DMS114 treated with DMSO at 0.1 percent for 48 hours (cell line): Measurements from ENCODE around the gene PATZ1.
"Not testable (repeated sequence)": the region's sequence is repeated elsewhere in the genome, so short reads cannot be mapped to it uniquely, and the experiment has no call there.

ENCODE experiments used
- DNase-seq: peaks from one replicate; lab custom pipeline; 2025; ENCODE audit not compliant: unreplicated experiment; lab: John Stamatoyannopoulos, UW

PATZ1 gene, protein sequence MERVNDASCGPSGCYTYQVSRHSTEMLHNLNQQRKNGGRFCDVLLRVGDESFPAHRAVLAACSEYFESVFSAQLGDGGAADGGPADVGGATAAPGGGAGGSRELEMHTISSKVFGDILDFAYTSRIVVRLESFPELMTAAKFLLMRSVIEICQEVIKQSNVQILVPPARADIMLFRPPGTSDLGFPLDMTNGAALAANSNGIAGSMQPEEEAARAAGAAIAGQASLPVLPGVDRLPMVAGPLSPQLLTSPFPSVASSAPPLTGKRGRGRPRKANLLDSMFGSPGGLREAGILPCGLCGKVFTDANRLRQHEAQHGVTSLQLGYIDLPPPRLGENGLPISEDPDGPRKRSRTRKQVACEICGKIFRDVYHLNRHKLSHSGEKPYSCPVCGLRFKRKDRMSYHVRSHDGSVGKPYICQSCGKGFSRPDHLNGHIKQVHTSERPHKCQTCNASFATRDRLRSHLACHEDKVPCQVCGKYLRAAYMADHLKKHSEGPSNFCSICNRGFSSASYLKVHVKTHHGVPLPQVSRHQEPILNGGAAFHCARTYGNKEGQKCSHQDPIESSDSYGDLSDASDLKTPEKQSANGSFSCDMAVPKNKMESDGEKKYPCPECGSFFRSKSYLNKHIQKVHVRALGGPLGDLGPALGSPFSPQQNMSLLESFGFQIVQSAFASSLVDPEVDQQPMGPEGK

GRCh38 chr22:31346255-31346732 is at the start of gene PATZ1:
TSS of gene PATZ1 (minus strand) at chr22:31346346. CDS start at chr22:31345602, 744 bp downstream.
- DNase-seq = peak; percentile 64

- no peak for DNase-seq
Measured at GRCh38 chr22:31394326-31394725, 48.2 kb upstream of the PATZ1 start.

DNA sequence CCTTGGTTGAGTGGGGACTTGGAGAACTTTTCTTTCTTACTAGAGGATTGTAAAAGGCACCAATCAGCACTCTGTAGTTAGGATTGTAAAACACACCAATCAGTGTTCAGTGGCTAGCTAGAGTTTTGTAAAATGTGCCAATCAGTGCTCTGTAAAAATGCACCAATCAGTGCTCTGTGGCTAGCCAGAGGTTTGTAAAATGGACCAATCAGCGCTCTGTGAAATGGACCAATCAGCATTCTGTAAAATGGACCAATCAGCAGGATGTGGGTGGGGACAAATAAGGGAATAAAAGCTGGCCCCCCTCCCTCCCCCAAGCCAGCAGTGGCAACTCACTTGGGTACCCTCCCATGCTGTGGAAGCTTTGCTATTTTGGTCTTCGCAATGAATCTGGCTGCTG is 47.7 kb upstream of the PATZ1 start:
- no peak for DNase-seq

GRCh38 chr22:31378651-31379050 is 32.5 kb upstream of the PATZ1 start:
- not testable (repeated sequence) for DNase-seq

DNA sequence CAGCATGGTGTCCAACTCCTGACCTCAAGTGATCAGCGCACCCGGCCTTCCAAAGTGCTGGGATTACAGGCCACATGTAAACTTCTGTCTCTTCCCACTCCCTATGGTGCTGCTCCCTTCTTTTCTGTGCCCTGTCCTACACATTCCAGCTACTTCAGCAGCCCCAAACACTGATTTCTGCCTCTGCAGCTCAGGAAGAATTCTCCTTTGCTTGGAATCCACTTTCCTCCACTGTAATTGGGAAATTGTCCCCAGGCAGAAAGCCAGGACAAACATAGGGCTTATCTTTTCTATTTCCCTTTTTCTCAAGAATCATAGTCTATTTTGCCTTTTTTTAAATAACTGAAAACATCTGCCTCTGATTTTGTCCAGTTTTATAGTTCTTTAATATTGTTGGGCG is 32.0 kb upstream of the PATZ1 start:
- no peak for DNase-seq

GRCh38 chr22:31377612-31378011 is 31.5 kb upstream of the PATZ1 start:
- no peak for DNase-seq

DNA sequence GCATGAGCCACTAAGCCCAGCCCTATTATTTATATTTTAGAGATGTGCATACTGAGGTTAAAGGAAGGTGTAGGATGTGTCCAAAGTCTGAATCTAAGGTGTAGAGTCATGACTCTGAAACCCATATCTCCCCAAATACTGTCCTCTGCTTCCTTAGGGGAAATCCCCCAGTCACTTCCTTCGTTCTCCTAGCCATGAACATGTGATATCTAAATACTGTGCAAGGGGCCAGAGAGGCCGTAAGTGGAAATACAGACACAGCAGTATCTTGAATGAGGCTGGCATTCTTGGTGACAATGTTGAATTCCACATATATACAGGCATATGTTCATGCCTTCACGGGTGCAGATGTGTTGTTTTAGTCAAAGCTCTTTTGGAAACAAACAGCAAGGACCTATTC is 21.3 kb upstream of the PATZ1 start:
- no peak for DNase-seq

DNA sequence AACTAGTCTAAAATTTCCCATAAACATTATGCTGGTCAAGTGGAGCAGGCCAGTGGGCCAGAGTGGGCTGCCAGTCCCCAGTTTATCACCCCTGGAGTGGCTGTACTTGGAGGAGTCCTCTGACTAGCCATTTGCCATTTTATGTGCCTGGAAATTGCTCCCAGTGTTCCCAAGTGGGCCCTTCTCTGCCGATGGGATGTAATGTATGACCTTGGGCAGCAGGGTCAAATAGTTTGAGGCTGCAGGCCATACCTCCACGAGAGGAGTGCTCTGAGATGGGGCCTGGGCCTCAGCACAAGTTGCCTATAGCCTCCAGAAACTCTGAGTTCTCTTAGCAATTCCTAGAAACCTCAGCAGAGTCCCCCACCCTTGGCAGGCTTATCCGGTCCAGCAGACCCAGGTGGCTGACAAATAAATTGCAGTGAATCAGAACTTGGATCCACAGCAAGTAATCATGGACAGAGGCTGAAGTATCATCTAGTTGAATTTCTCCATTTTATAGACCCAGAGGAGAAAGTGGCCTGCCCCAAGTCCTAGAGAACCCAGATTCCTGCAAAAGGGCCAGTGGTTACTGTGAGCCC is 17.8 kb upstream of the PATZ1 start:
- DNase-seq = no peak

DNA sequence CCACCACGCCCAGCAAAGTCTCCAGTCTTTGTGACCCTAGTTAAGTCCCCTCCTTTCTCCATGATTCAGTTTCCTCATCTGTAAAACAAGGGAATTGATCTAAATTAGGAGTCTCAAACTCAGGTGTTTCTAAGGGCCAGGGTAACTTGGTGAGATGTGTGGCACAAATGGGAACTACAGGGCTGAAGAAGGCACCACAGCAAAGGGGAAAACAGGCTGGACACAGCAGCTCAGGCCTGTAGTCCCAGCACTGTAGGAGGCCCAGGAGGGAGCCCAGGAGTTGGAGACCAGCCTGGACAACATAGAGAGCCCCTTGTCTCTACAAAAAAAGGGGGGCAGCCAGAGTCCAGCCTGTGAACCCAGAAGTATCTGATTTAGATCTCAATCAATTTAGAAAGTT is 15.6 kb upstream of the PATZ1 start:
- DNase-seq = no peak

DNA sequence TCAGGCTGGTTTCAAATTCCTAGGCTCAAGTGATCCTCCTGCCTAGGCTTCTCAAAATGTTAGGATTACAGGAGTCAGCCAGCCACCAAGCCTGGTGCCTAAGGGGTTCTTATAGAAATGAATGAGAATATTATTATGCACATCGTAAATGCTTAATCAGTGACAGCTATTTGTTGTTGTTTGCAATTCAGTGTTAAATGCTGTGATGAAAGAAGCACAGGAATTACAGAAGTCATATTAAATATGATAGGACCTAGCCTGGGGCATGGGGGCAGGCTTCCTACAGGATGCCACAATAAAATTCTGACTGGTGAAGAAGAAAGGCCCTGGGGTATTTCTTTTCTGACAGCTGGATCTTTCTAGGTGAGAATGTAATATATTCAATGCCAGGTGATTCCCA is 13.9 kb upstream of the PATZ1 start:
- DNase-seq = no peak

DNA sequence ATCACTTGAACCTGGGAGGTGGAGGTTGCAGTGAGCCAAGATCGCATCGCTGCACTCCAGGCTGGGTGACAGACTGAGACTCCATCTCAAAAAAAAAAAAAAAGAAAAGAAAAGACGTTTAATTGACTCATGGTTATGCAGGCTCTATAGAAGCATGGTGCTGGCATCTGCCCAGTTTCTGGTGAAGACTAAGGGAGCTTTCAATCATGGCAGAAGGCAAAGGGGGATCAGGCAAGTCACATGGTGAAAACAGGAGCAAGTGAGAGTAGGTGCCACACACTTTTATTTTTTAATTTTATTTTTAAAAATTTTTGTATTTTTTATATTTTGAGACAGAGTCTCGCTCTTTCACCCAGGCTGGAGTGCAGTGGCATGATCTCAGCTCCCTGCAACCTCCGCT is 8.4 kb upstream of the PATZ1 start:
- DNase-seq = no peak

GRCh38 chr22:31350410-31350863 is 4.3 kb upstream of the PATZ1 start:
- no peak for DNase-seq

GRCh38 chr22:31349960-31350359 is 3.8 kb upstream of the PATZ1 start:
- no peak for DNase-seq

DNA sequence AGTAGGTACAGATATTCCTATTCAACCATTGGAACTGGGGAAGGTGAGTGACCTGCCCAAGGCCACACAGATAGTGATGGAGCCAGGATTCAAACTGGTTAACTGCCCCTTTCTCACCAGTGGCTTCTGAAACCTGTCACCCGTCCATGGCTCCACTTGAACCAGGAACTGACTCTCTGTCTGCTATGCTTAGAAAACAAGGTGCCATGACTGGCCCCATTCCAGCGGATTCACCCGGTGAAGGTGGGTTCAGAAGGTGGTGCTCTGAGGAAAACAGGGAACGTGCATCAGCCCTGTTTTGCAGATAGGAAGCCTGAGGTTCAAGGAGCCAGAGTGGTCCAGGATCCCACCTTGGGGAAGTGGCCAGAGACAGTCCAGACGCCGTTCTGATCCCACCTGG is 2.6 kb upstream of the PATZ1 start:
- DNase-seq = no peak

DNA sequence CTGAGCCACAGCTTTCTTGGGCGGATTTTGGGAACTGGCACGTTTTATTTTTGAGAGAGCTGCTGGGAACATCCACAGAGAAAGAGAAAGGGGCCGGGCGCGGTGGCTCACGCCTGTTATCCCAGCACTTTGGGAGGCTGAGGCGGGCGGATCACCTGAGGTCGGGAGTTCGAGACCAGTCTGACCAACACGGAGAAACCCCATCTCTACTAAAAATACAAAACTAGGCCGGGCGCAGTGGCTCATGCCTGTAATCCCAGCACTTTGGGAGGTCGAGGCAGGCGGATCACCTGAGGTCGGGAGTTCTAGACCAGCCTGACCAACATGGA is 1.8 kb upstream of the PATZ1 start:
- not testable (repeated sequence) for DNase-seq

DNA sequence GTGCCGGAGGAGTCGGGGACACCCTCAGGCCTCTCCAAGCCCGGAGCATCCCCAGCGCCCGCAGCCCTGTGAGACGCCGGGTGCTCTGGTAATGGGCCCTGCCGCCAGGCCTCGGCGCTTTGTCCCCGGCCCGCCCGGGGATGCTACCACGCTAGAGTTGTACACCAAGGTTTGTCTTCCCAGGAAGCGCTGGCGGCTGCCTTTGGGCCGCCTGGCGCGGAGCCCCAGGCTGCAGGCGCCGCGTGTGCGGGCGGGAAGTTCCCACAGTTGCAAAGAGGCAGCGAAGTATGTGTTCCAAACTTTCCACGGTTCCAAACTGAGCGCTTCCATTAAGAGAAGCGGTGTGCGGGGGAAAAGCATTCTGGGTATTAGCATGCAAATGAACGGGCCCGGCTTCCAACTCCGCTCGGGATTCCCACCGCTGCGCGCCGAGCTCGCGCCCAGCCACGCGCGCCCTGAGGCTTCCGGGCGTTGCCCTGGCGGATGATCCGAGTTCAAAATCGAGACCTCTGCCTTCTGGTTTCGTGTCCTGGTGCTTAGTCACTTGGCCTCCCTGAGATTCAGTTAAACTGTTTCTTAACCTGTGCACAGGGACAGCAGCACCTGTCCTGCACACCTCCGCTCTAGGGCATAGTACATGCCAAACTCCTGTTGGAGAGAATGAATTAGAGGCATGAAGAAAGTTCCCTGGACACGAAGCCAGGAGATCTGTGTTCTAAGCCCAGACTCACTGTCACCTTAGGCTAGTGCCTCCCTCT is 1.3 kb upstream of the PATZ1 start:
- peak; percentile 56 for DNase-seq

DNA sequence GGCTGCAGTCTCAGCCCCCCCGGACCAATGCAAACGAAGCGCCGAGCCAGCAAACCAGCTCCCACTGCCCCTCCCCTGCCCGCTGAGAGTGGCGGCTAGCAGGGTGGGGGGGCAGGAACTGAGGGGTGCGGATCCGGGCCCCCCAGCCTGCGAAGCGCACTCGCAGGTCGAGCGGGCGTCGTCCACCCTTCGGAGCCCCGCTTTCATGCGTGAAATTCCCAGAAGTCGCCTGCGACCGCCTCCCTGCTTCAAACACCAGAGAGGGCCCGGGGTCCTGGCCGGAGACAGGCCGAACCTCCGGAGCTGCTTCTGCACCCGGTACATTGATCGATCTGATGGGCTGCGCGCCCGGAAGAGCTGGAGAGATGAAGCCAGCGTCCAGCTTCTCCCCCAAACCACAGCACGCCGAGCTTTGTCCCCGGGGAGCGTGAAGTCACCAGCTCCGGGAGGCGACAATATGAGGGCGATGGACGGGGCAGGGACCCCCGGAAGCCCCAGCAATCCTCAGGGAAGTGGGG is 646 bp upstream of the PATZ1 start:
- DNase-seq = peak; percentile 63

- peak; percentile 40 for DNase-seq
Measured at GRCh38 chr22:31345331-31346254, 553 bp downstream of the PATZ1 start.

DNA sequence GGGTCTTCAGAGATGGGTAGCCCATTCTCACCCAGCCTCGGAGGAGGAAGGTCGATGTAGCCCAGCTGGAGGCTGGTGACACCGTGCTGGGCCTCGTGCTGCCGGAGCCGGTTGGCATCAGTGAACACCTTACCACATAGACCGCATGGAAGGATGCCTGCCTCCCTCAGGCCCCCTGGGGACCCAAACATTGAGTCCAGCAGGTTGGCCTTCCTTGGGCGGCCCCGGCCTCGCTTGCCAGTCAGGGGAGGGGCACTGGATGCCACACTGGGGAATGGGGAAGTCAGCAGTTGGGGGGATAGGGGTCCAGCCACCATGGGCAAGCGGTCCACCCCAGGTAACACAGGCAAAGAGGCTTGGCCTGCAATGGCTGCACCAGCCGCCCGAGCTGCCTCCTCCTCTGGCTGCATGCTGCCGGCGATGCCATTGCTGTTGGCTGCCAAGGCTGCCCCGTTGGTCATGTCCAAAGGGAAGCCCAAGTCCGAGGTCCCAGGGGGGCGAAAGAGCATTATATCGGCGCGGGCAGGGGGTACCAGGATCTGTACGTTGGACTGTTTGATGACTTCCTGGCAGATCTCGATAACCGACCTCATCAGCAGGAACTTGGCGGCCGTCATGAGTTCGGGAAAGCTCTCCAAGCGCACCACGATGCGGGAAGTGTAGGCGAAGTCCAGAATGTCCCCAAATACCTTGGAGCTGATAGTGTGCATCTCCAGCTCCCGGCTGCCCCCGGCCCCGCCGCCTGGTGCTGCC is 1.4 kb downstream of the PATZ1 start:
- DNase-seq = no peak
